ENCODE measurements around the gene TRABD2B. TPM values are rescaled to one million over a fixed set of nuclear protein-coding genes. Genes with fewer than 3 reads are reported as not detected.

The TRABD2B gene
- total RNA-seq, 1 donor from 2014 or later, result 1.8 TPM

DNA sequence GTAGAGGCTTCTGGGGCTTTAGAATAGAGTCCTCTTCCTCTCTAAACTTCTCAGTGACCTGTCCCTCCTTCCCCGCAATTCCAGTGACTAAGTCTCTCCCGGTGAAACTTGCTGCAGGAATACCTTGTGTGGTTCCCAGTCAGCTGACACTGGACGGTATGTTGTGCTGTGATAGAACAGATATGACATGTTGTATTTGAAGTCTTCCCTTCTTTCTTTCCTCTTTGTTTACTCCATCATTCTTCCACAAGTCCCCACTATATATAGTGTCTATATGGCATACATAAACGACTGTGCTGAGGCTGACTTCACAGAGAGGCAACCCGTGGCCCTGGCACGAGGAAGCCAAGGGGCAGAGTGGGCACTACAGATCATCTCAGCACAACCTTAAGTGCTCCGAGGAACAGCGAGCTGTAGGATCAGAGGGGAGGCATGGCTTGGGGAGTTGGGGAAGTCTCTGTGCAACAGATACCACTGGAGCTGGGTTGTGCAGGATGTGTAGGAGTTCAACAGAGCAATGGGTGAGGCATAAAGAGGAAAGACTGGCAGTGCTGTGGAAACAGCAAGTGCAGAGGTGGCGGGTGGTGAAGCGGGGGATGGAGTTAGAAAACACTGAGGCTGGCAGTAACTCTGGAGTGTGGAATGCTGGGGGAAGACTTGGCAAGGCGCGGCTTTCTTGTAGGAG lies 237.8 kb downstream of the TRABD2B start:
- no peak for TF ChIP-seq CTCF (IDR thresholded peaks at IDR 0.05)
- Histone ChIP-seq H3K4me1 (no peaks in the 10 kb centered on the region), H3K9me3 (no peaks in the 10 kb centered on the region), H3K27ac (no peak overlapping the region), H3K4me3 (no peak overlapping the region), H3K36me3 (no peaks in the 10 kb centered on the region), H3K27me3 (ENCODE audit: low read depth) (peaks cover 5% of the 10 kb centered on the region)
- DNase-seq (no peak), ATAC-seq (no peak)
- intact Hi-C loops (cut with DNase I), result no loop called here

DNA sequence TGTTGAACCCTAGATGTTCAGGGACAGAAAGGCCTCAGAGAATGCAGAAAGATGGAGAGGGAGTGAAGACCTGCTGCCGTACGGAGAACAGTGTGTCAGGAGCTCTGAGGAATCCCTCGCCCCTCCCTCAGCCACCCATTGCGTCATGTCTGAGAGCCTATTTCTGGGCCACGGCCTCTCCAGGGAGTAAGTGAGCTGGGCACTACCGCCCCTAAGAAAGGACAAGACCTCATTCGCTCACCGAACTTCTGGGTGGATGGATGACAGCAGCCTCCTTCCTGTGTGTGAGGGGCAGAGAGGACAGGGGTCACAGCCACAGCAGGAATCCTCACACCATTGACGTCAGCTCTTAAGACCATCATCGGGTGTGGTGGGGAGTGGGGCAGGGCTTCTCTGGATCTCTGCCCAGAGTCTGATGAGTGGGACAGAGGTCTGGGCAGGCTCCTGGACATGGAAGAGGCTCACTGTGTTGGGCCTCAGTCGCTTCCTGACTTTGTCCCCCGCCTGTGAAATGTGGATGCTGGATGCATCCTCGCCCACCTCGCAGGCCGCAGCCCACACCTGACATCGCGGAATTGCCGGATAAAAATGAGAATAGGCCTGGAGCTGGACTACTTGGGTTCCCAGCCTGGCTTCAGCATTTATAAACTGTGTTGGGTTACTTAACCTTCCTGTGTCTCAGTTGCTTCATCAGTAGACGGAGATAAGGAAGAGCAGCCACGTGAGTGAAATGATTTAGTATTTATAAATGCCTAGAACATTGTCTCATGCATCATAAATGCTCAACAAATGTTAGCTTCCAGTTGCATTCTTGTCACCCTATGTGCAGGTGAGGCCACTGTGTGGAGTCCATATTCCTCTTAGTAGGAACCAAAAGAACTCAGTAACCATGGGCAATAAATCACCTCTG lies 238.6 kb downstream of the TRABD2B start:
- H3K27me3 ChIP-seq (ENCODE audit: low read depth), result peaks cover 5% of the 10 kb centered on the region
- H3K4me3 ChIP-seq, result no peak overlapping the region
- ATAC-seq (peak in 1 of 2 donors; percentile 14), DNase-seq (no peak)
- no peak for TF ChIP-seq CTCF (IDR thresholded peaks at IDR 0.05)
- no peak overlapping the region for H3K27ac ChIP-seq
- H3K36me3 ChIP-seq, result no peaks in the 10 kb centered on the region
- H3K9me3 ChIP-seq, result no peaks in the 10 kb centered on the region
- intact Hi-C loops (cut with DNase I), result no loop called here
- H3K4me1 ChIP-seq, result no peaks in the 10 kb centered on the region

GRCh38 chr1:47757226-47757975 lies 239.8 kb downstream of the TRABD2B start:
- H3K36me3 ChIP-seq, result no peaks in the 10 kb centered on the region
- H3K9me3 ChIP-seq, result no peaks in the 10 kb centered on the region
- intact Hi-C loops (cut with DNase I), result no loop called here
- no peak overlapping the region for H3K4me3 ChIP-seq
- H3K4me1 ChIP-seq, result no peaks in the 10 kb centered on the region
- H3K27ac ChIP-seq, result no peak overlapping the region
- peaks cover 5% of the 10 kb centered on the region for H3K27me3 ChIP-seq (ENCODE audit: low read depth)
- DNase-seq (no peak), ATAC-seq (no peak)
- no peak for TF ChIP-seq CTCF (IDR thresholded peaks at IDR 0.05)

GRCh38 chr1:47756411-47756810 lies 240.8 kb downstream of the TRABD2B start:
- Histone ChIP-seq H3K27ac (no peak overlapping the region), H3K36me3 (no peaks in the 10 kb centered on the region), H3K27me3 (ENCODE audit: low read depth) (peaks cover 5% of the 10 kb centered on the region), H3K4me1 (peaks cover 9% of the 10 kb centered on the region), H3K4me3 (no peak overlapping the region), H3K9me3 (no peaks in the 10 kb centered on the region)
- ATAC-seq (no peak), DNase-seq (no peak)
- no peak for TF ChIP-seq CTCF (IDR thresholded peaks at IDR 0.05)
- intact Hi-C loops (cut with DNase I), result no loop called here

GRCh38 chr1:47756006-47756405 lies 241.2 kb downstream of the TRABD2B start:
- DNase-seq (no peak), ATAC-seq (no peak)
- no peak for TF ChIP-seq CTCF (IDR thresholded peaks at IDR 0.05)
- H3K36me3 ChIP-seq, result no peaks in the 10 kb centered on the region
- no peak overlapping the region for H3K27ac ChIP-seq
- peaks cover 13% of the 10 kb centered on the region for H3K4me1 ChIP-seq
- peaks cover 5% of the 10 kb centered on the region for H3K27me3 ChIP-seq (ENCODE audit: low read depth)
- no peak overlapping the region for H3K4me3 ChIP-seq
- intact Hi-C loops (cut with DNase I), result no loop called here
- no peaks in the 10 kb centered on the region for H3K9me3 ChIP-seq

Measured in lower lobe of right lung (tissue), 2 donors.